GM06990 (cell line): Measurements from ENCODE around the gene NKRF.
"Not testable (repeated sequence)": the region's sequence is repeated elsewhere in the genome, so short reads cannot be mapped to it uniquely, and the experiment has no call there.

Source experiments
- DNase-seq: peaks from one replicate; pipeline ENCODE4 v3.0.0-alpha.2; 2011; ENCODE audit not compliant: insufficient read length; ENCODE audit errors: extremely low read depth
- H3K27me3 ChIP-seq: replicated peaks from 2 replicates; pipeline ENCODE4 v1.6.0; 2011; ENCODE audit warnings: low read length; ENCODE audit not compliant: control insufficient read depth, insufficient read depth
- H3K36me3 ChIP-seq: 2 replicates; pipeline ENCODE4 v1.5.1; 2011; ENCODE audit warnings: low read length; ENCODE audit not compliant: control insufficient read depth, insufficient read depth
- H3K4me3 ChIP-seq: replicated peaks from 2 replicates; pipeline ENCODE4 v1.5.1; 2011; ENCODE audit warnings: low read depth, mild to moderate bottlenecking, control low read depth, low read length
- CTCF ChIP-seq: IDR thresholded peaks from 2 replicates; pipeline ENCODE4 v1.5.1; 2011; ENCODE audit warnings: low read length, control low read depth, mild to moderate bottlenecking, inconsistent platforms; ENCODE audit not compliant: insufficient read depth, poor library complexity, severe bottlenecking

NKRF gene

GRCh38 chrX:119647089-119647488 is 40.9 kb upstream of the NKRF start:
- TF ChIP-seq CTCF = no peak
- peaks cover 4% of the 10 kb centered on the region for H3K36me3 ChIP-seq

GRCh38 chrX:119646515-119646914 is 40.3 kb upstream of the NKRF start:
- H3K4me3 ChIP-seq = no peak overlapping the region
- no peaks in the 10 kb centered on the region for H3K27me3 ChIP-seq
- DNase-seq = peak; percentile 50
- H3K36me3 ChIP-seq = peaks cover 4% of the 10 kb centered on the region
- TF ChIP-seq CTCF = no peak

More at GRCh38 chrX:119647089-119647488, 40.9 kb upstream of the NKRF start:
- H3K27me3 ChIP-seq = no peaks in the 10 kb centered on the region
- no peak for DNase-seq
- no peak overlapping the region for H3K4me3 ChIP-seq

GRCh38 chrX:119643696-119644095 is 37.5 kb upstream of the NKRF start:
- no peaks in the 10 kb centered on the region; the same call in 1 of the 2 replicates for H3K36me3 ChIP-seq
- TF ChIP-seq CTCF = no peak
- no peaks in the 10 kb centered on the region for H3K27me3 ChIP-seq
- H3K4me3 ChIP-seq = no peak overlapping the region
- no peak for DNase-seq

DNA sequence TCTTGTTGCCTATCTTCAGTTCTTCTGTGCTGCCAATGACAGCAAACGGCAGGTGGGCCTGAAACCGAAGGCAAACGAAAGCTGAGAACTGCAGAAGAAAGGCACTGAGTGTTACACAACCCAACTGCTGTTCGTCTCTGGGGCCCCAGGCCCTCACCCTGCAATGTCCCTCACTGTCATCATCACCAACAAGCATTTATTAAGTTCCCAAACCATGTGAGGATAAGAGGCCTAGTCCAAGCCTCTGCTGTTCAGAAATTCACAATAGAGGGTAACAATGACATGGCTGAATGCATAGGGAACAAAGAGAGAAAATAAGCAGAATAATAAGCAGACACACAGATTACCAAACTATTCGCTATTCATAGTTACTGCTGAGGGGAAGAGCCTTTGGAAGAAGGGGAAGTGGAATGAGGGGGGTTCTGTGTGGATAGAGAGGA is 34.5 kb upstream of the NKRF start:
- no peak overlapping the region for H3K4me3 ChIP-seq
- no peak for TF ChIP-seq CTCF
- no peak for DNase-seq
- H3K36me3 ChIP-seq = peaks cover 2% of the 10 kb centered on the region; the same call in 1 of the 2 replicates
- no peaks in the 10 kb centered on the region for H3K27me3 ChIP-seq

GRCh38 chrX:119638725-119639471 is 32.7 kb upstream of the NKRF start:
- DNase-seq = peak; percentile 65
- Histone ChIP-seq H3K4me3 (no peak overlapping the region), H3K36me3 (peaks cover 2% of the 10 kb centered on the region; the same call in 1 of the 2 replicates), H3K27me3 (no peaks in the 10 kb centered on the region)
- TF ChIP-seq CTCF = peak; percentile 30

DNA sequence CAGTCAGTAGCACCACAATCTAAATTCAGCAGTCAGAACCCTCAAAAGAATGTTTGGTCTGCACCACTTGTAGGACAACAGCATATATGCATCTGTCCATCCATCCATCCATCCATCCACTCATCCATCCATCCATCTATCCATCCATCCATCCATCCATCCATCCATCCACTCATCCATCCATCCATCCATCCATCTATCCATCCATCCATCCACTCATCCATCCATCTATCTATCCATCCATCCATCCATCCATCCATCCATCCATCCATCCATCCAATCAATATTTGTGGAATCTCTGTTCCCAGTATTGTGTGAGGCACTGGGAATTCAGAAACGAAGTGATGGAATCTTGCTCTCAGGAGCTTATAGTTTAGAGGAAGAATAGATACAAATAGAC is 31.2 kb upstream of the NKRF start:
- not testable (repeated sequence) for H3K4me3 ChIP-seq, H3K36me3 ChIP-seq, DNase-seq, H3K27me3 ChIP-seq
